Measurements from ENCODE around the gene MAPKBP1.

The MAPKBP1 gene

GRCh38 chr15:41829959-41830646 lies 55.8 kb downstream of the MAPKBP1 start:
- no peak for DNase-seq

- peak; percentile 36 to 50 for DNase-seq
Observed at GRCh38 chr15:41831291-41831690, 57.0 kb downstream of the MAPKBP1 start.

- no peak for DNase-seq
Observed at GRCh38 chr15:41832208-41832607, 57.9 kb downstream of the MAPKBP1 start.

- no peak for DNase-seq
Observed at GRCh38 chr15:41832875-41833274, 58.6 kb downstream of the MAPKBP1 start.

- DNase-seq: no peak
Observed at GRCh38 chr15:41834096-41834495, 59.8 kb downstream of the MAPKBP1 start.

GRCh38 chr15:41836073-41836472 lies 61.8 kb downstream of the MAPKBP1 start:
- DNase-seq: no peak

- no peak for DNase-seq
Observed at GRCh38 chr15:41836713-41837454, 62.6 kb downstream of the MAPKBP1 start.

GRCh38 chr15:41838400-41838897 lies 64.2 kb downstream of the MAPKBP1 start, which contains the start of gene PLA2G4B:
PLA2G4B (plus strand) TSS chr15:41838847; CDS start chr15:41838914, 67 bp downstream.
- no peak for DNase-seq

- no peak for DNase-seq
Observed at GRCh38 chr15:41839781-41840491, 65.7 kb downstream of the MAPKBP1 start.

GRCh38 chr15:41840673-41841072 lies 66.4 kb downstream of the MAPKBP1 start:
- DNase-seq: no peak

GRCh38 chr15:41841131-41841530 lies 66.8 kb downstream of the MAPKBP1 start:
- DNase-seq: no peak

- DNase-seq: no peak
Observed at GRCh38 chr15:41842229-41842628, 67.9 kb downstream of the MAPKBP1 start.

GRCh38 chr15:41843571-41843970 lies 69.3 kb downstream of the MAPKBP1 start:
- DNase-seq: no peak

- no peak for DNase-seq
Observed at GRCh38 chr15:41844814-41845213, 70.5 kb downstream of the MAPKBP1 start.

GRCh38 chr15:41847206-41847605 lies 72.9 kb downstream of the MAPKBP1 start:
- DNase-seq: no peak

- no peak for DNase-seq
Observed at GRCh38 chr15:41847981-41848380, 73.7 kb downstream of the MAPKBP1 start.

- peak; percentile 47 to 61 for DNase-seq
Observed at GRCh38 chr15:41848631-41849030, 74.3 kb downstream of the MAPKBP1 start.

GRCh38 chr15:41849204-41849603 lies 74.9 kb downstream of the MAPKBP1 start:
- no peak for DNase-seq

GRCh38 chr15:41849861-41850260 lies 75.6 kb downstream of the MAPKBP1 start:
- no peak for DNase-seq

- no peak for DNase-seq
Observed at GRCh38 chr15:41850482-41851166, 76.3 kb downstream of the MAPKBP1 start.

- DNase-seq: no peak
Observed at GRCh38 chr15:41851167-41851523, 76.9 kb downstream of the MAPKBP1 start.

- no peak for DNase-seq
Observed at GRCh38 chr15:41851755-41852370, 77.6 kb downstream of the MAPKBP1 start.

Data from stimulated activated CD4-positive, alpha-beta T cell treated with anti-CD3 and anti-CD28 coated beads, Interleukin-2, amount 100 ng/mL, for 24 hours (primary cell).